Natural killer cell (primary cell): Measurements from ENCODE around the gene CCDC198. TPM values are rescaled to one million over a fixed set of nuclear protein-coding genes. Genes with fewer than 3 reads are reported as not detected.

ENCODE experiments used
- ATAC-seq, 3 donors: fragments of 150-1000 bp in 2 of 3; fragments of 200-7000 bp in 1 of 3; cut with Tn5 transposase; 1 replicate in 1 of 3; 2 replicates in 2 of 3; pipeline ENCODE4 v1.10.0; 2021; ENCODE audit warnings: mild to moderate bottlenecking in 2 of 3, moderate library complexity in 2 of 3
- DNase-seq, 2 donors: peaks; one replicate each; pipeline versions ENCODE4 v3.0.0 to v3.0.0-alpha.2; 2013 to 2021; ENCODE audit warnings: mixed read lengths in 1 of 2
- H3K27ac ChIP-seq: one replicate; pipeline ENCODE4 v1.5.1; 2013; ENCODE audit warnings: mild to moderate bottlenecking, low read length
- H3K27me3 ChIP-seq: one replicate; pipeline ENCODE4 v1.6.1; 2013; ENCODE audit warnings: low read length; ENCODE audit not compliant: control insufficient read depth, insufficient read depth
- H3K36me3 ChIP-seq: one replicate; pipeline ENCODE4 v1.6.1; 2013; ENCODE audit warnings: low read length; ENCODE audit not compliant: control insufficient read depth, insufficient read depth
- H3K4me1 ChIP-seq: one replicate; pipeline ENCODE4 v1.6.1; 2013; ENCODE audit warnings: low read length; ENCODE audit not compliant: control insufficient read depth, insufficient read depth
- H3K4me3 ChIP-seq: one replicate; pipeline ENCODE4 v1.5.1; 2013; ENCODE audit warnings: low read length
- H3K9me3 ChIP-seq: one replicate; pipeline ENCODE4 v1.6.1; 2013; ENCODE audit warnings: low read length; ENCODE audit not compliant: control insufficient read depth, insufficient read depth
- H3K27ac Mint-ChIP-seq, 2 donors: one replicate each; pipeline ENCODE4 v1.8.0; 2022; ENCODE audit warnings: mild to moderate bottlenecking in 2 of 2, mixed read lengths in 2 of 2, moderate library complexity in 1 of 2
- H3K27me3 Mint-ChIP-seq, 2 donors: one replicate each; pipeline ENCODE4 v1.8.0; 2022; ENCODE audit warnings: low read depth in 2 of 2, mixed read lengths in 2 of 2
- H3K36me3 Mint-ChIP-seq: one replicate; pipeline ENCODE4 v1.8.0; 2022; ENCODE audit warnings: mixed read lengths
- H3K4me1 Mint-ChIP-seq, 2 donors: one replicate each; pipeline ENCODE4 v1.8.0; 2022; ENCODE audit warnings: mixed read lengths in 2 of 2
- H3K4me3 Mint-ChIP-seq: one replicate; pipeline ENCODE4 v1.8.0; 2022; ENCODE audit warnings: mild to moderate bottlenecking, moderate library complexity, mixed read lengths
- H3K9me3 Mint-ChIP-seq, 2 donors: one replicate each; pipeline ENCODE4 v1.8.0; 2022; ENCODE audit warnings: mixed read lengths in 2 of 2
- WGBS: methylation state at CpG from one replicate; pipeline ENCODE4 v1.1.7; 2013; ENCODE audit warnings: missing lambda C conversion rate; ENCODE audit not compliant: insufficient coverage; 5-methylcytosine and 5-hydroxymethylcytosine counted together
- intact Hi-C: fragments of 100-400 bp; cut with micrococcal nuclease; formaldehyde crosslinking; loops from one replicate; pipeline ENCODE4 v1.14.2; 2022
- total RNA-seq, 4 donors: library from RNA; stranded (reverse); fragments of 120-200 nt in 1 of 4; gene quantifications; one replicate each; pipeline versions ENCODE4 v1.2.3 to v1.2.4, GENCODE V29; 2013 to 2022
- TF ChIP-seq, protein P1 (sequence below): fragments of 200-600 bp; IDR thresholded peaks from one replicate; pipeline ENCODE4 v1.8.0; 2022; ENCODE audit warnings: antibody characterized with exemption

CCDC198 gene
- total RNA-seq, 3 donors from 2014 or later (not counting 1 experiment from before 2014, with no cell fraction given), result not detected

DNA sequence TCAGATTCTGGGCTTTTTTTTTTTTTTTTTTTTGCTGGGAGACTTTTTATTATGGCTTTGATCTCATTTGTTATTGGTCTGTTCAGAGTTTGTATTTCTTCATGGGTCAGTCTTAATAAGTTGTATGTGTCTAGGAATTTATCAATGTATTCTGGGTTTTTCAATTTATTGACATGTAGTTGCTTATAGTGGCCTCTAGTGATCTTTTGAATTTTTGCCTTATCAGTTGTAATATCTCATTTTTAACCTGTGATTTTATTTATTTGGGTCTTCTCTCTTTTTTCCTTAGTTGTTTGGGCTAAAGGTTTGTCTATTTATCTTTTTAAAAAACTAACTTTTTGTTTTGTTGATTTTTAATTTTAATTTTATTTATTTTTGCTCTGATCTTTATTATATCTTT is 57.7 kb downstream of the CCDC198 start:
- H3K4me1 ChIP-seq, result no peaks in the 10 kb centered on the region
- no peak overlapping the region for H3K4me3 Mint-ChIP-seq
- H3K4me3 ChIP-seq, result no peak overlapping the region
- H3K9me3 Mint-ChIP-seq, result peaks cover 0 to 2% of the 10 kb centered on the region in 2 donors
- H3K36me3 ChIP-seq, result no peaks in the 10 kb centered on the region
- no peak overlapping the region for H3K27ac Mint-ChIP-seq
- H3K36me3 Mint-ChIP-seq, result no peaks in the 10 kb centered on the region
- intact Hi-C loops, result no loop called here
- H3K27me3 Mint-ChIP-seq, result peaks cover 12 to 30% of the 10 kb centered on the region in 2 donors
- no peak overlapping the region for H3K27ac ChIP-seq
- DNase-seq (no peak), ATAC-seq (no peak)
- TF ChIP-seq, protein P1, sequence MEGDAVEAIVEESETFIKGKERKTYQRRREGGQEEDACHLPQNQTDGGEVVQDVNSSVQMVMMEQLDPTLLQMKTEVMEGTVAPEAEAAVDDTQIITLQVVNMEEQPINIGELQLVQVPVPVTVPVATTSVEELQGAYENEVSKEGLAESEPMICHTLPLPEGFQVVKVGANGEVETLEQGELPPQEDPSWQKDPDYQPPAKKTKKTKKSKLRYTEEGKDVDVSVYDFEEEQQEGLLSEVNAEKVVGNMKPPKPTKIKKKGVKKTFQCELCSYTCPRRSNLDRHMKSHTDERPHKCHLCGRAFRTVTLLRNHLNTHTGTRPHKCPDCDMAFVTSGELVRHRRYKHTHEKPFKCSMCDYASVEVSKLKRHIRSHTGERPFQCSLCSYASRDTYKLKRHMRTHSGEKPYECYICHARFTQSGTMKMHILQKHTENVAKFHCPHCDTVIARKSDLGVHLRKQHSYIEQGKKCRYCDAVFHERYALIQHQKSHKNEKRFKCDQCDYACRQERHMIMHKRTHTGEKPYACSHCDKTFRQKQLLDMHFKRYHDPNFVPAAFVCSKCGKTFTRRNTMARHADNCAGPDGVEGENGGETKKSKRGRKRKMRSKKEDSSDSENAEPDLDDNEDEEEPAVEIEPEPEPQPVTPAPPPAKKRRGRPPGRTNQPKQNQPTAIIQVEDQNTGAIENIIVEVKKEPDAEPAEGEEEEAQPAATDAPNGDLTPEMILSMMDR, result no peak
- H3K27me3 ChIP-seq, result peaks cover 2% of the 10 kb centered on the region
- H3K9me3 ChIP-seq, result no peaks in the 10 kb centered on the region
- H3K4me1 Mint-ChIP-seq, result no peaks in the 10 kb centered on the region

DNA sequence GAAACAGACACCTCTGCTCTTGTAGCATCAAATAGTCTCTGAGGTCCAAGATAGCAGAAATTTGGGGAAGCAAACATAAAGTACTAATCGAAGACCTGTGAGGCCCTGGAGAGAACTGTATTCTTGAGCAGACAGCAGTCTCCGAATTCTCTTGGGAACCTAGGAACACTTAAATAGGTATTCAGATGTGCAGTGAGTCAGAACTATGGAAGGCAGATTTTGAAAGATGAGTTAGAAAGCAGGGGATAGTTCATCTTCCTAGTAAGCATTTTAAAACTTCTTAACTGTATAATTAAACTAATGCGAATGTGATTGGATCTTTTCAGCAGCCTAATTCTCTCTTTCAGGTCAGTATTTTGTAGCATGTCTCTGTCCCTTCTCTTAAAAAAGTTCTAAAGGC is 72.7 kb downstream of the CCDC198 start:
- H3K9me3 ChIP-seq, result no peaks in the 10 kb centered on the region
- Mint-ChIP-seq H3K36me3 (no peaks in the 10 kb centered on the region), H3K4me1 (no peaks in the 10 kb centered on the region), H3K27me3 (peaks cover 0 to 4% of the 10 kb centered on the region in 2 donors), H3K27ac (no peak overlapping the region), H3K4me3 (no peak overlapping the region), H3K9me3 (no peaks in the 10 kb centered on the region)
- H3K27me3 ChIP-seq, result no peaks in the 10 kb centered on the region
- no peak overlapping the region for H3K27ac ChIP-seq
- ATAC-seq (no peak), DNase-seq (no peak)
- no peaks in the 10 kb centered on the region for H3K4me1 ChIP-seq
- intact Hi-C loops, result no loop called here
- 91% methylated on average over 3 of the region's 3 CpGs for WGBS
- no peaks in the 10 kb centered on the region for H3K36me3 ChIP-seq
- no peak overlapping the region for H3K4me3 ChIP-seq
- TF ChIP-seq, protein P1, result no peak

DNA sequence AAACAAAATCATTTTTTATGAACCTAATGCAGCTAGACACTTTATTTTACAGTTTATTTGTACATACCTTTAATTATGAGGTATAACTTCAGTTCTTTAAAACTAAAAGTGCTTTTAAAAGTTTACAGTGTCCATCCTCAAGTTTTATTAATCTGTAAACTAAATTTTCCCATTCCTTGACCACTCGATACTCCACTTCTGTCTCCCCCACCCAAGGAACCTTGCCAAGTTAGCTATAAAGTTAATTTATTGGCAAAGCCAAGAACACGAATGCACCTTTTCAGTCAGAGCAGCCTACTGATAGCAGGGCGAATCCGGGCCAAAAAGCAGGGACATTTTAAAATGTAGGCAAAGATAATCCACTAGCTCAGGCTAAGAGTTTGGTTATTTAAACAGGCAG is 73.6 kb downstream of the CCDC198 start:
- ATAC-seq (no peak), DNase-seq (no peak)
- intact Hi-C loops, result no loop called here
- Histone ChIP-seq H3K27me3 (no peaks in the 10 kb centered on the region), H3K36me3 (no peaks in the 10 kb centered on the region), H3K4me3 (no peak overlapping the region), H3K4me1 (no peaks in the 10 kb centered on the region), H3K27ac (no peak overlapping the region), H3K9me3 (no peaks in the 10 kb centered on the region)
- WGBS, result 91% methylated on average over 4 of the region's 4 CpGs
- TF ChIP-seq, protein P1, result no peak
- no peaks in the 10 kb centered on the region for H3K9me3 Mint-ChIP-seq
- H3K27ac Mint-ChIP-seq, result no peak overlapping the region
- peaks cover 0 to 4% of the 10 kb centered on the region in 2 donors for H3K27me3 Mint-ChIP-seq
- no peaks in the 10 kb centered on the region for H3K4me1 Mint-ChIP-seq
- no peaks in the 10 kb centered on the region for H3K36me3 Mint-ChIP-seq
- no peak overlapping the region for H3K4me3 Mint-ChIP-seq

Other genes with a start within 250 kb of the CCDC198 start
- 10 to 100 TPM; 37.1 to 42.0 (median 41.7) TPM for gene EXOC5, start 225.0 kb downstream of the CCDC198 start, total RNA-seq
- 10 to 100 TPM; 46.3 to 64.2 (median 48.8) TPM for gene AP5M1, start 224.9 kb downstream of the CCDC198 start, total RNA-seq
- gene NAA30, start 103.3 kb downstream of the CCDC198 start, total RNA-seq, result 10 to 100 TPM; 17.1 to 32.6 (median 24.0) TPM